WTC11 (cell line): ENCODE data around the gene DCX.

Experiments
- CTCF ChIP-seq: fragments of 200-600 bp; IDR thresholded peaks from 2 replicates; pipeline ENCODE4 v1.8.0; 2022; ENCODE audit warnings: antibody characterized with exemption
- SP1 ChIP-seq: sonication (generic); formaldehyde crosslinking; conservative IDR thresholded peaks from 2 replicates; pipeline ENCODE4 v1.8.1; 2022; ENCODE audit warnings: missing genetic modification reagents

DNA sequence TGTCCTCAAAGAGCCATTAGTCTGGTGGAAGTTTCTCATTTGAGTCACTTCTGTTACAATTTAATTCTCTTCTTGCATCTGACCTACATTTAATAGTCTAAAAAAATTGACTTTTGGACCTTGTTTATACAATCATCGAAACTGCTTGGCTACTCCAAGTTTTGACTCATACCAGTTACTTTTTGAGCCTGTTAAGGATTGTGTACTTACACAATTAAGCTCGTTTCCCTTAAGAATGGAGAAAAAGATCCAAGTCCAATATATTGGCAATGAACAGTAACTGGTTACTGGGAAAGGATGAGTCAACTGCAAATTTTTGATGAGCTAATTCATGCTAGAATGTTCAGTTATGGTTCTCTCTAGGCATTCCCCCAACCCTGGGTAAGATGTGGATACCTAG lies 58.2 kb downstream of the DCX start:
- no peak for TF ChIP-seq CTCF
- no peak for TF ChIP-seq SP1 (CRISPR knock-in tag)
